HG03039 (cell line): Measurements from ENCODE around the gene ADAMTS10.
"Not testable (repeated sequence)": the region's sequence is repeated elsewhere in the genome, so short reads cannot be mapped to it uniquely, and the experiment has no call there.

Experiments
- ATAC-seq: cut with Tn5 transposase; IDR thresholded peaks from one replicate; pipeline ENCODE4 v1.9.1; 2021; ENCODE audit warnings: mild to moderate bottlenecking, moderate library complexity; ENCODE audit not compliant: unreplicated experiment

The ADAMTS10 gene

DNA sequence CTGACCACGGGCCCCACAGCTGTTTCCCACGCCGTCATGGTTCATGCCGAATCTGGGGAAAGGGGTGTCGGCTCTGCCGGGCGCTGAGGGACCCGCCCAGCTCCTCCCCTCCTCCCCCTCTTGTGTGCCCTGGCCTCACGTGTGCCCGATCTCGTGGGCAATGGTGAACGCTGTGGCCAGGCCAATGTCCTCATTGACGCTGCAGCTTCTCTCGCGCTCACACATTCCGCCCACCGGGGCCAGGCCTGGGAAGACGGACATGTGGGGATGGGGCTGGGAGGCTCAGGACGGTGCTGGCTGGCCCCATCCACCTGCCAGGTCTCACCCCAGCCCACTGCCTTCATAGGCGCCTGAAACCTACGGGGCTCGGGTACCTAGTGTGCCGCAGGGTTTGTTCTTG is 14.3 kb downstream of the ADAMTS10 start:
- no peak for ATAC-seq

GRCh38 chr19:8595651-8596050 is 14.9 kb downstream of the ADAMTS10 start:
- ATAC-seq = no peak

DNA sequence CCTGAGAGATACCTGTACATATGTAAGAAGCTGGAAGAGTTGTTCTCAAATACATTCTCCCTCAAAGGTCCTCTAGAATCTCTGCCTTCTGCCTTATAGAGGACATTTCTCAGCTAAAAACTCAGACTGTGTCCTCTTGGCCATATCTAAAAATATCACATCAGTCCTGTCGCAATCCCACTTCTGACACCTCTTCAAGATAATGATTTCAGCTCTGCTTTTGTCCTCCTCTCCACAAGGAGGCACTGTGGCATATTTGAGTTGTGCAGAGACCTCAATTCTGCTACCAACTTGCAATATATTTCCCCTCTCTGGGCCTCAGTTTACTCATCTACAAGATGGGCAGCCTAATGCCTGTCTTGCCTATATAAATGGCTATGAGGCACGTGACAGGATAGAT is 16.6 kb downstream of the ADAMTS10 start:
- no peak for ATAC-seq

DNA sequence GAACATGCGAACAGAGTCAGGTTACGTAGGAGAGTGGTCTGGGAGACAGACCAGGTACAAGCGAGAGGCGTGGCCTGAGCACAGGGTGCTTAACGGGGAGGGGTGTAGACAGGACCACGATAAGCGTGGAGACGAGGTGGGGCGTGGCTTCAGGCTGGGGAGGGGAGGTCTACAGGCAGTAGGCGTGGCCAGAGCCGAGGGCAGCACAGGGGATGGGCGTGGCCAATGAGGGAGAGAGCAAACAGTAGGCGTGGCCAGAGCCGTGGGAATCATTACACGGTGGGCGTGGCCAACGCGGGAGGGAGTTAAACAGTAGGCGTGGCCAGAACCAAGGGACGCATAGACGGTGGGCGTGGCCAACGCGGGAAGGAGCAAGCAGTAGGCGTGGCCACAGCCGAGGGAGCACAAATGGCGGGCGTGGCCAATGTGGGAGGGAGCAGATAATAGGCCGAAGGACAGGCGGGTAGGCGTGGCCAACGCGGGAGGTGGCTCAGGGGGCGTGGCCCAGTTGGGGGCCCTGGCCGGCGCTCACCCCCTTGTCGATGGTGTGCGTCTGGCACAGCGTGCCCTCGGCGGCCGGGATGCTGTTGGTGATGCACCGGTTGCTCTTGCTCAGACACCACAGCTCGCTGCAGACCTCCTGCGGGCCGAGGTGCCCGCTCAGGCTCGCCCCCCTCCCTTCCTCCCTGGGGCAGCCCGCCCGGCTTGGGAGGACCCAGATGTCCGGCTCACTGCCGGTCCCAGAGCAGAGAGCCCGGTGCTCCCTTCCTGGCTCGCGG is 18.1 kb downstream of the ADAMTS10 start:
- no peak for ATAC-seq

GRCh38 chr19:8589177-8589714 is 21.3 kb downstream of the ADAMTS10 start:
- ATAC-seq = no peak

- ATAC-seq = no peak
Measured at GRCh38 chr19:8585894-8586750, 24.4 kb downstream of the ADAMTS10 start.

DNA sequence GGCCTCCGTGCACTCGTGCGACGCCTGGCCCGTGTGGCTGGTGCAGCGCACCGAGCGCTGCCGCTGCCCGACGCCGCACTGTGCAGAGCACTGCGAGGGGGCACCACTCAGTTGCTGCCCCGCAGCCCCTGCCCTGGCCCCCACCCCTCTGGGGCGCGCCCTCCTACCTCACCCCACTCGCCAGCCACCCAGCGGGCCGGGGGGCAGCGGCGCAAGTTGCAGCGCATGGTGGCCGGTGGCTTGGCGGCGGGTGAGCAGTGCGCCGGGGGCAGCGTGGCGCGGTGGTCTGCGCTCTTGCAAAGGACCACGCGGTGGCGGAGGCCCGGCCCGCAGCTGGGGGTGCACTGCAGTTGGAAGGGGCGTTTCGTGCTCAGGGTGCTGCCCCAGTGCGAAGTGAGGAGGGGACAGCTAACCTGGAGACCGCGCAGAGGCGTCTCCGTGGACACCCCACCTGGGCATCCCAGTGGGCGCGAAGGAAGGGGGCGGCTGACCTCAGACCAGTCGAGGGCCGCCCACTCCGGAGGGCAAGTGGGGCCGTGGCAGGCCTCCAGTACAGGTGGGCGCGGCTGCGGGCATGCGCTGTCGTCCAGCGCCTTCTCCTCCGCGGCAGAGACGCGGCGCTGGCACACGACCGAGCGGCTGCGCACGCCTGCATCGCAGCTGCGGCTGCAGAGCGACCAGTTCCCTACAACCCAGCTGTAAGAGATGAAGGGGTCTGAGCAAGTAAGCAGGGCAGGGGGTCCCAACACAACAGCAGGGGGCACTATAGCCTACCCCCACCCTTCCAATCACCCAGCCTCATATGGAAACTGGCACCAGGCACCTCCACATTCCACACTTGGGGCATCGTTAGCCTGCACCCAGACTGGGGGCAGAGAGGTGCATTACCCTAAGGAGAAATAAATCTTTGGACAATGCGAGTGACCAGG is 25.3 kb downstream of the ADAMTS10 start:
- ATAC-seq = no peak

DNA sequence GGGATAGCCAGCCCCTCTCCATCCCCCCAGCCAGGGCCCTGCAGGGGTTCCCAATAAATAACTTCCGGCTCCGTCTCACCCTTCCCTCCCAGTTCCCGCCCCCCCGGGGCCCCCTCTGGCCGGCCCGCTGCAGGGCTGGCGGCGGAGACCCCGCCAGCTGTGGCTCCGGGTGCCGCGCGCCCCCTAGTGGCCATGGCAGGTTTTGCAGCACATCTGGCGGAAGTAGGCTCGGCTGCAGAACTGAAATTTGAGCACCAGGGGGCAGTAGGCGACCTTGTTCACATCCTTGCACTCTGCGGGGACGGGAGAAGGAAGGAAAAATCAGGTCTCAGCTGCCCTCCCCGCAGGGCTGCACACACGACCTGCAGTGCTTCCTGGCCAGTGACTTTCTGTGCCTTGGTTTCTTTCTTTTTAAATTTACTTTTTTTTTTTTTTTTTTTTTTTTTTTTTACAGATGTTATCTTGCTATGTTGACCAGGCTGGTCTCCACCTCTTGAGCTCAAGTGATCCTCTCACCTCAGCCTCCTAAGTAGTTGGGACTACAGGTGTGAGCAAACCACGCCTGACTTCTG is 29.7 kb downstream of the ADAMTS10 start:
- no peak for ATAC-seq

DNA sequence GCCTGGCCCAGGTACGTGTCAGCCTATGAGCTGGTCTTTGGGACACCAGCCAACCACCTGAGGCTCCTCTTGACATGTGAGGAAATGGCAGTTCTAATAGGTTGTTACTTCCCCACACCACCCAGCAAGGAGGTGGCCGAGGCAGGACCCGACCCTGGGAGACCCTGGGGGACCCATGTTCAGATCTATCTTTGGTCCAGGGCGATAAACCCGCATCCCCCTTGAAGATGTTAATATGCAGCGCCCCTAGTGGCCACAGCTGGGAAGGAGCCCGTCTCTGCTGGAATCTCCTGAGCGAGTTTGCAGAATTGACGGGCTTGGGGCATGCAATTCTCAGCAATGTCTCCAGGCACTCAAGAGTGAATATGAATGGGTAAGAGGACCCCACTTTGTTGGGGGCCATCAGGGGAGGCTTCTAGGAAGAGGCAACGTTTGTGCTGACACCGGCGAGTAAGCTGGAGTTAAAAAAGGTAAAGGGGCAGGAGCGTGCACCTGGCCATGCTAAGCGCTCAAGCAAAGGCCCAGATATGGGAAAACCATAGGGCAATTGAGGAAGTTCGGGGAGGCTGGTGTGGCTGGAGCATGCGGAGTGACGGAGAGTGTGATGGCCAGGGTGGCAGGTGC is 31.8 kb downstream of the ADAMTS10 start:
- ATAC-seq = no peak

DNA sequence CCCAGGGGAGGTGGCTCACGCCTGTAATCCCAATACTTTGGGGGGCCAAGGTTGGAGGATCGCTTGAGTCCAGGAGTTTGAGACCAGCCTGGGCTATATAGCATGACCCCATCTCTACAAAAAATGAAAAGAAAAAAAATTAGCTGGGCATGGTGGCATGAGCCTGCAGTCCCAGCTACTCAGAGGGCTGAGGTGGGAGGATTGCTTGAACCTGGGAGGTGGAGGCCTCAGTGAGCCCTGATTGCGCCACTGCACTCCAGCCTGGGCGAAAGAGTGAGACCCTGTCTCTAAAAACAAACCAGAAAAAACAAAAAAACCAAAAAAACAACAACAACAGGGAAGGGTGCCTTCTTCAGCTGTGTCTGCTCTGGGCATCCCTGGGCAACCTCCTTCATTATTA is 32.8 kb downstream of the ADAMTS10 start:
- ATAC-seq = no peak

GRCh38 chr19:8577247-8577646 is 33.3 kb downstream of the ADAMTS10 start, which contains the start of gene MYO1F:
TSS of gene MYO1F (minus strand) at chr19:8577442. CDS start at chr19:8577309, 133 bp downstream.
- ATAC-seq = no peak

DNA sequence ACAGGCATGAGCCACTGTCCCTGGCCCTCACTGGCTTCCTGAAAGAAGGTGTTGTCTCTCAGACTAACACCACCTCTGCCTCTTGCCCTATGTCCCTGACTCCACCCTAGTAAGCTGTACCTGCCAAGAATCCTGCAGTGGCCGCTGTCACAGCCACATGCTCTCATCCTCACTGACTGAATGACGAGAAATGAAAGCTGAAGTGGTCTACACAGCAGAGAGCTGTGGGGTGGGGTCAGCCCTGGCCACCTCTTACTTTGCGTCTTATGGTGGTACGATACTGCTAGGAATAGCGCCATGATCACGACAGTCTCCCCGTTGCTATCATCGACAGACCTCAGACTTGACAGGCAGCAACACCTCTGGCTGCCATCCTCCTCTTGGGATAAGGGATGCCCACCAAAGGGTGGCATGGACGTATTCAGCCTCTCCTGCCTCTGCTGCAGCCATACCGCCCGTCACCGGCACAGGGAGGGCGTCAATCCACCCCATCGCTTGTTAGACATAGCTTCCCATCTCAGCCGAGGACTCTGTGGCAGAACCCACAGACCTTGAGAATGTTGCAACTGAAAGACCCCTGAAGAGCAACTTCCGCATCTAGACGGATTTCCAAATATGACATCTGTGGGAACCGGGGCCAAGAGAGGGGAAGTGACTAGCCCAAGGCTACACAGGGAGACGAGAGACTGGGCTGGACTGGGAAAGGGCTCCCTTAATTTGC is 34.1 kb downstream of the ADAMTS10 start:
- no peak for ATAC-seq

GRCh38 chr19:8575467-8575997 is 35.0 kb downstream of the ADAMTS10 start:
- no peak for ATAC-seq

- ATAC-seq = not testable (repeated sequence)
Measured at GRCh38 chr19:8574619-8574922, 35.9 kb downstream of the ADAMTS10 start.

- ATAC-seq = no peak
Measured at GRCh38 chr19:8573316-8573715, 37.2 kb downstream of the ADAMTS10 start.

- no peak for ATAC-seq
Measured at GRCh38 chr19:8571006-8571411, 39.5 kb downstream of the ADAMTS10 start.

GRCh38 chr19:8569066-8569771 is 41.3 kb downstream of the ADAMTS10 start:
- ATAC-seq = no peak

DNA sequence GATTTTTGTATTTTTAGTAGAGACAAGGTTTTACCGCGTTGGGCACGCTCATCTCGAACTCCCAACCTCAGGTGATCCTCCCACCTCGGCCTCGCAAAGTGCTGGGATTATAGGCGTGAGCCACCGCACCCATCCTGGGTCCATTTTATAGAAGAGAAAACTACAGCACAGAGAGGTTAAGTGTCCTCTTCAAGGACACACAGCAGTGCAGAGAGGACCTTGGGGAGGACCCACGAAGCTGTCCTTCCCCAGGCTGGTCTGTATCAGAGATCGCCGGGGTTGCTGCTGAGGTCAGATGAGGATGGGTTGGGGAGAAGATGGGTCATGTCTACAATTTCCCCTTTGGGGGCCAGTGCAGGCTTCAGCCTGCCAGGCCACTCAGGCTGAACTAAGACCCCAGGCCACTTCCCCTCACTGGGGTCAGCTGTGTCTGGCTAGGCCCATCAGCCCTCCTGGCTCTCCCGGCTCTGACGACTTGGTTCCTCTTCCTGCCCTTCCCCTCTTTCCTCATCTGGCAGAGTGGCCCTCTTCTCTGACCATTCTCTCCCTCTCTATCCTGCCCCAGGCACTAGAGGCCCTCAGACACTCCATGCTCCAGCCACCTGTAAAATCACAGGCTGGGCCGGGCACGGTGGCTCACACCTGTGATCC is 42.9 kb downstream of the ADAMTS10 start:
- ATAC-seq = no peak
